ENCODE results near the gene RAB10. TPM values are rescaled to one million over a fixed set of nuclear protein-coding genes. Genes with fewer than 3 reads are reported as not detected.

Gene RAB10
- total and polyA plus RNA-seq, 2 of the 13 experiments (the other 11 are each of a cell fraction or from before 2014, with no cell fraction given), result 48.2 to 120 TPM

GRCh38 chr2:26080356-26080755, 46.5 kb downstream of the RAB10 start (continued):
- TF ChIP-seq, protein P1, sequence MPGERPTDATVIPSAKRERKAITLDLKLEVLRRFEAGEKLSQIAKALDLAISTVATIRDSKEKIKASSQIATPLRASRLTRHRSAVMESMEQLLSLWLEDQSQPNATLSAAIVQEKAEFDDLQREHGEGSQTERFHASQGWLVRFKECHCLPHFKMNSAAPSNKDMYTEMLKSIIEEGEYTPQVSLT (CRISPR knock-in tag; IDR thresholded peaks at IDR 0.05; ENCODE audit: borderline replicate concordance, low read depth), result no peak
- TF ChIP-seq HDAC2 (CRISPR knock-in tag; IDR thresholded peaks at IDR 0.05) (peak; percentile 58; the same call in 1 of the 2 replicates), FOSL1 (CRISPR knock-in tag; IDR thresholded peaks at IDR 0.05; ENCODE audit: borderline replicate concordance) (peak; percentile 63), ZNF33A (CRISPR knock-in tag; IDR thresholded peaks at IDR 0.05; ENCODE audit: borderline replicate concordance) (peak; percentile 95; the same call in 1 of the 2 replicates), SNAPC4 (CRISPR knock-in tag; IDR thresholded peaks at IDR 0.05) (no peak), EHMT2 (IDR thresholded peaks at IDR 0.05; ENCODE audit: borderline replicate concordance, low read depth, low read length) (0 out of 2 replicates have a peak, but pooled peaks have one; percentile 43), SMARCE1 (IDR thresholded peaks at IDR 0.05; ENCODE audit: borderline replicate concordance) (peak; percentile 67; the same call in 1 of the 2 replicates), HMG20B (CRISPR knock-in tag; conservative IDR thresholded peaks at IDR 0.05) (peak; percentile 67; the same call in 1 of the 2 replicates), NR2F1 (CRISPR knock-in tag; IDR thresholded peaks at IDR 0.05) (peak; percentile 79 to 88), PPARG (CRISPR knock-in tag; conservative IDR thresholded peaks at IDR 0.05) (0 out of 2 replicates have a peak, but pooled peaks have one; percentile 21), ZNF180 (CRISPR knock-in tag; IDR thresholded peaks at IDR 0.05; ENCODE audit: borderline replicate concordance, low read depth) (no peak), CENPX (CRISPR knock-in tag; IDR thresholded peaks at IDR 0.05) (no peak), BCL6 (CRISPR knock-in tag; IDR thresholded peaks at IDR 0.05) (peak; percentile 66), PHF21A (CRISPR knock-in tag; IDR thresholded peaks at IDR 0.05) (peak; percentile 66)
- TF ChIP-seq, protein P2, sequence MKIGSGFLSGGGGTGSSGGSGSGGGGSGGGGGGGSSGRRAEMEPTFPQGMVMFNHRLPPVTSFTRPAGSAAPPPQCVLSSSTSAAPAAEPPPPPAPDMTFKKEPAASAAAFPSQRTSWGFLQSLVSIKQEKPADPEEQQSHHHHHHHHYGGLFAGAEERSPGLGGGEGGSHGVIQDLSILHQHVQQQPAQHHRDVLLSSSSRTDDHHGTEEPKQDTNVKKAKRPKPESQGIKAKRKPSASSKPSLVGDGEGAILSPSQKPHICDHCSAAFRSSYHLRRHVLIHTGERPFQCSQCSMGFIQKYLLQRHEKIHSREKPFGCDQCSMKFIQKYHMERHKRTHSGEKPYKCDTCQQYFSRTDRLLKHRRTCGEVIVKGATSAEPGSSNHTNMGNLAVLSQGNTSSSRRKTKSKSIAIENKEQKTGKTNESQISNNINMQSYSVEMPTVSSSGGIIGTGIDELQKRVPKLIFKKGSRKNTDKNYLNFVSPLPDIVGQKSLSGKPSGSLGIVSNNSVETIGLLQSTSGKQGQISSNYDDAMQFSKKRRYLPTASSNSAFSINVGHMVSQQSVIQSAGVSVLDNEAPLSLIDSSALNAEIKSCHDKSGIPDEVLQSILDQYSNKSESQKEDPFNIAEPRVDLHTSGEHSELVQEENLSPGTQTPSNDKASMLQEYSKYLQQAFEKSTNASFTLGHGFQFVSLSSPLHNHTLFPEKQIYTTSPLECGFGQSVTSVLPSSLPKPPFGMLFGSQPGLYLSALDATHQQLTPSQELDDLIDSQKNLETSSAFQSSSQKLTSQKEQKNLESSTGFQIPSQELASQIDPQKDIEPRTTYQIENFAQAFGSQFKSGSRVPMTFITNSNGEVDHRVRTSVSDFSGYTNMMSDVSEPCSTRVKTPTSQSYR (CRISPR knock-in tag; IDR thresholded peaks at IDR 0.05; ENCODE audit: borderline replicate concordance), result peak; percentile 97
- TF ChIP-seq, protein P3, sequence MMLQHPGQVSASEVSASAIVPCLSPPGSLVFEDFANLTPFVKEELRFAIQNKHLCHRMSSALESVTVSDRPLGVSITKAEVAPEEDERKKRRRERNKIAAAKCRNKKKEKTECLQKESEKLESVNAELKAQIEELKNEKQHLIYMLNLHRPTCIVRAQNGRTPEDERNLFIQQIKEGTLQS (CRISPR knock-in tag; IDR thresholded peaks at IDR 0.05), result peak; percentile 81; the same call in 1 of the 2 replicates
- TF ChIP-seq, protein P4, sequence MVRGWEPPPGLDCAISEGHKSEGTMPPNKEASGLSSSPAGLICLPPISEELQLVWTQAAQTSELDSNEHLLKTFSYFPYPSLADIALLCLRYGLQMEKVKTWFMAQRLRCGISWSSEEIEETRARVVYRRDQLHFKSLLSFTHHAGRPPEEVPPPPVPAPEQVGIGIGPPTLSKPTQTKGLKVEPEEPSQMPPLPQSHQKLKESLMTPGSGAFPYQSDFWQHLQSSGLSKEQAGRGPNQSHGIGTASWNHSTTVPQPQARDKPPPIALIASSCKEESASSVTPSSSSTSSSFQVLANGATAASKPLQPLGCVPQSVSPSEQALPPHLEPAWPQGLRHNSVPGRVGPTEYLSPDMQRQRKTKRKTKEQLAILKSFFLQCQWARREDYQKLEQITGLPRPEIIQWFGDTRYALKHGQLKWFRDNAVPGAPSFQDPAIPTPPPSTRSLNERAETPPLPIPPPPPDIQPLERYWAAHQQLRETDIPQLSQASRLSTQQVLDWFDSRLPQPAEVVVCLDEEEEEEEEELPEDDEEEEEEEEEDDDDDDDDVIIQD (CRISPR knock-in tag; IDR thresholded peaks at IDR 0.05; ENCODE audit: low read depth), result peak; percentile 94; the same call in 1 of the 2 replicates
- TF ChIP-seq, protein P5, sequence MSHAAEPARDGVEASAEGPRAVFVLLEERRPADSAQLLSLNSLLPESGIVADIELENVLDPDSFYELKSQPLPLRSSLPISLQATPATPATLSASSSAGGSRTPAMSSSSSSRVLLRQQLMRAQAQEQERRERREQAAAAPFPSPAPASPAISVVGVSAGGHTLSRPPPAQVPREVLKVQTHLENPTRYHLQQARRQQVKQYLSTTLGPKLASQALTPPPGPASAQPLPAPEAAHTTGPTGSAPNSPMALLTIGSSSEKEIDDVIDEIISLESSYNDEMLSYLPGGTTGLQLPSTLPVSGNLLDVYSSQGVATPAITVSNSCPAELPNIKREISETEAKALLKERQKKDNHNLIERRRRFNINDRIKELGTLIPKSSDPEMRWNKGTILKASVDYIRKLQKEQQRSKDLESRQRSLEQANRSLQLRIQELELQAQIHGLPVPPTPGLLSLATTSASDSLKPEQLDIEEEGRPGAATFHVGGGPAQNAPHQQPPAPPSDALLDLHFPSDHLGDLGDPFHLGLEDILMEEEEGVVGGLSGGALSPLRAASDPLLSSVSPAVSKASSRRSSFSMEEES (CRISPR knock-in tag; IDR thresholded peaks at IDR 0.05), result peak; percentile 60; the same call in 1 of the 2 replicates

Data from HepG2 (cell line).